ENCODE measurements around the gene VIM. TPM values are rescaled to one million over a fixed set of nuclear protein-coding genes. Genes with fewer than 3 reads are reported as not detected.

VIM gene
- total and polyA plus RNA-seq, 2 donors (not counting 1 experiment from before 2014, with no cell fraction given), result 343 to 375 TPM

GRCh38 chr10:17239345-17240085 is 11.5 kb downstream of the VIM start:
- TF ChIP-seq CTCF (IDR thresholded peaks at IDR 0.05) (no peak), EZH2 (IDR thresholded peaks at IDR 0.05; ENCODE audit: borderline replicate concordance, insufficient read depth, low read depth, low read length, poor library complexity, severe bottlenecking) (no peak)
- H3K9me3 ChIP-seq (ENCODE audit: control extremely low read depth in 1 of 3, control insufficient read depth in 2 of 3, insufficient read depth in 1 of 3, low read length in 2 of 3), result no peaks in the 10 kb centered on the region
- WGBS (ENCODE audit: insufficient coverage), result 94% methylated on average over 3 of the region's 6 CpGs
- no peak overlapping the region for H3K27ac Mint-ChIP-seq
- H3K9me3 Mint-ChIP-seq (ENCODE audit: insufficient read depth), result no peaks in the 10 kb centered on the region
- peaks cover 23% of the 10 kb centered on the region for H4K20me1 ChIP-seq (ENCODE audit: control insufficient read depth, insufficient read depth, low read length, poor library complexity, severe bottlenecking)
- POLR2A ChIA-PET, result interaction anchor here (0.8 kb wide), 1 partner anchor 38 kb away, joined by 4 read pairs; the partner anchor contains the start of gene TRDMT1
- CTCF ChIA-PET, result interaction anchor here (1.1 kb wide), 1 partner anchor 8 kb away, joined by 6 read pairs; no protein-coding TSS in a partner anchor
- H3K27ac ChIP-seq (ENCODE audit: low read length in 2 of 2), result no peak overlapping the region
- H3K27me3 ChIP-seq (replicated peaks in 1 of 4; ENCODE audit: control extremely low read depth in 1 of 4, control insufficient read depth in 3 of 4, insufficient read depth in 4 of 4, low read length in 3 of 4), result no peaks in the 10 kb centered on the region
- DNase-seq, result no peak
- H3K4me3 Mint-ChIP-seq, result no peak overlapping the region
- H3K27me3 Mint-ChIP-seq, result no peaks in the 10 kb centered on the region
- H2AFZ ChIP-seq (ENCODE audit: insufficient read depth, low read depth, low read length, poor library complexity, severe bottlenecking), result no peak overlapping the region
- intact Hi-C loops (cut with micrococcal nuclease), result loop anchor here (10.0 kb wide), 3 partner anchors 55 to 805 kb away; partner anchors contain the start of gene PTER
- no peaks in the 10 kb centered on the region for H3K4me1 Mint-ChIP-seq
- H3K4me1 ChIP-seq (ENCODE audit: control insufficient read depth in 2 of 2, insufficient read depth in 2 of 2, low read length in 2 of 2), result no peaks in the 10 kb centered on the region
- H3K4me2 ChIP-seq (replicated peaks; ENCODE audit: low read depth, low read length, poor library complexity, severe bottlenecking), result no peak overlapping the region
- H3K36me3 ChIP-seq (replicated peaks in 1 of 2; ENCODE audit: control extremely low read depth in 1 of 2, control insufficient read depth in 1 of 2, extremely low read depth in 1 of 2, insufficient read depth in 2 of 2, low read length in 1 of 2), result peaks cover 21 to 38% of the 10 kb centered on the region in 2 experiments
- no peak for ATAC-seq (ENCODE audit: low read depth)
- H3K79me2 ChIP-seq (ENCODE audit: control insufficient read depth, insufficient read depth, low read length), result no peaks in the 10 kb centered on the region
- H3K4me3 ChIP-seq (ENCODE audit: control extremely low read depth in 1 of 5, extremely low read depth in 1 of 5, insufficient read depth in 1 of 5, low read depth in 2 of 5, low read length in 4 of 5), result no peak overlapping the region
- no peak overlapping the region for H3K9ac ChIP-seq (ENCODE audit: low read length)

- Mint-ChIP-seq H3K9me3 (ENCODE audit: insufficient read depth) (no peaks in the 10 kb centered on the region), H3K27me3 (no peaks in the 10 kb centered on the region), H3K27ac (no peak overlapping the region), H3K4me3 (no peak overlapping the region), H3K4me1 (no peaks in the 10 kb centered on the region)
- Histone ChIP-seq H2AFZ (ENCODE audit: insufficient read depth, low read depth, low read length, poor library complexity, severe bottlenecking) (no peak overlapping the region), H3K79me2 (ENCODE audit: control insufficient read depth, insufficient read depth, low read length) (no peaks in the 10 kb centered on the region), H3K27me3 (replicated peaks in 1 of 4; ENCODE audit: control extremely low read depth in 1 of 4, control insufficient read depth in 3 of 4, insufficient read depth in 4 of 4, low read length in 3 of 4) (no peaks in the 10 kb centered on the region), H3K4me3 (ENCODE audit: control extremely low read depth in 1 of 5, extremely low read depth in 1 of 5, insufficient read depth in 1 of 5, low read depth in 2 of 5, low read length in 4 of 5) (no peak overlapping the region), H3K27ac (ENCODE audit: low read length in 2 of 2) (no peak overlapping the region), H3K4me1 (ENCODE audit: control insufficient read depth in 2 of 2, insufficient read depth in 2 of 2, low read length in 2 of 2) (no peaks in the 10 kb centered on the region), H3K9me3 (ENCODE audit: control extremely low read depth in 1 of 3, control insufficient read depth in 2 of 3, insufficient read depth in 1 of 3, low read length in 2 of 3) (no peaks in the 10 kb centered on the region), H3K4me2 (replicated peaks; ENCODE audit: low read depth, low read length, poor library complexity, severe bottlenecking) (no peak overlapping the region), H3K9ac (ENCODE audit: low read length) (no peak overlapping the region), H3K36me3 (replicated peaks in 1 of 2; ENCODE audit: control extremely low read depth in 1 of 2, control insufficient read depth in 1 of 2, extremely low read depth in 1 of 2, insufficient read depth in 2 of 2, low read length in 1 of 2) (peaks cover 15 to 32% of the 10 kb centered on the region in 2 experiments), H4K20me1 (ENCODE audit: control insufficient read depth, insufficient read depth, low read length, poor library complexity, severe bottlenecking) (peaks cover 17% of the 10 kb centered on the region)
- TF ChIP-seq CTCF (IDR thresholded peaks at IDR 0.05) (no peak), EZH2 (IDR thresholded peaks at IDR 0.05; ENCODE audit: borderline replicate concordance, insufficient read depth, low read depth, low read length, poor library complexity, severe bottlenecking) (no peak)
- WGBS (ENCODE audit: insufficient coverage), result no CpG with 5 or more reads among the region's 2 CpGs
- ChIA-PET CTCF (interaction anchor here (1.1 kb wide), 1 partner anchor 9 kb away, joined by 6 read pairs; no protein-coding TSS in a partner anchor), POLR2A (interaction anchor here (0.8 kb wide), 1 partner anchor 38 kb away, joined by 4 read pairs; the partner anchor contains the start of gene TRDMT1)
- DNase-seq (no peak), ATAC-seq (ENCODE audit: low read depth) (no peak)
- intact Hi-C loops (cut with micrococcal nuclease), result no loop called here
These were observed 12.1 kb downstream of the VIM start for GRCh38 chr10:17240096-17240495.
